GM12864 (cell line): ENCODE results near the gene EMD.
A peak's percentile ranks its signal among the peaks of the same experiment; 100 is the strongest.
"Not testable (repeated sequence)": the region's sequence is repeated elsewhere in the genome, so short reads cannot be mapped to it uniquely, and the experiment has no call there.

Experiments
- DNase-seq: peaks from one replicate; pipeline ENCODE4 v3.0.0-alpha.2; 2011; ENCODE audit warnings: low read depth
- H3K4me3 ChIP-seq: 2 replicates; pipeline ENCODE4 v1.5.1; 2011; ENCODE audit warnings: mild to moderate bottlenecking, low read depth, low read length, control low read depth
- TF ChIP-seq, protein P1 (sequence below): IDR thresholded peaks from 2 replicates; pipeline ENCODE4 v1.5.1; 2011; ENCODE audit warnings: low read depth, mild to moderate bottlenecking, moderate library complexity, low read length, control low read depth, inconsistent platforms; ENCODE audit errors: missing control alignments

Gene EMD

DNA sequence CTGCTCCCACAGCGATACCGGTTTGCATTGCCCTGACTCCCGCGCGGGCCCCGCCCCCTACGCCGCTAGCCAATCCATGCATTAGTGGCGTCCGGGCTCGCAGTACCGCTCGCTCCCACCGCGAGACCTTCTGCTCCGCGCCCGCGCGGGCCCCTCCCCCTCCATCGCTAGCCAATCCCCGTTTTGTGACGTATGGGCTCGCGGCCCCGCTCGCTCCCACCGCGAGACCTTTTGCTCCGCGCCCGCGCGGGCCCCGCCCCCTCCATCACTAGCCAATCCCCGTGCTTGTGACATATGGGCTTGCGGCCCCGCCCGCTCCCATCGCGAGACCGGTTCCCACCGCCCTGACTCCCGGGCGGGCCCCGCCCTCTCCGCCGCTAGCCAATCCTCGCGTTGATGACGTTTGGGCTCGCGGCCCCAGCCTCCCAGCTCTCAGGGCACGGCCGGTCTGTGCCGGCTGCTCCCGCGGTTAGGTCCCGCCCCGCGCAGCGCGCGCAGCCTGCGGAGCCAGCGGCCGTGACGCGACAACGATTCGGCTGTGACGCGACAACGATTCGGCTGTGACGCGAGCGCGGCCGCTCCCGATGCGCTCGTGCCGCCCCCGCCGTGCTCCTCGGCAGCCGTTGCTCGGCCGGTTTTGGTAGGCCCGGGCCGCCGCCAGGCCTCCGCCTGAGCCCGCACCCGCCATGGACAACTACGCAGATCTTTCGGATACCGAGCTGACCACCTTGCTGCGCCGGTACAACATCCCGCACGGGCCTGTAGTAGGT is at the start of gene EMD:
Gene EMD (plus strand): TSS at position 497 of the 770 bp plus-strand sequence. CDS start 190 bp downstream, at position 687.
- H3K4me3 ChIP-seq, result peak within 1 kb of the TSS; percentile 88
- DNase-seq, result peak; percentile 87
- TF ChIP-seq, protein P1, sequence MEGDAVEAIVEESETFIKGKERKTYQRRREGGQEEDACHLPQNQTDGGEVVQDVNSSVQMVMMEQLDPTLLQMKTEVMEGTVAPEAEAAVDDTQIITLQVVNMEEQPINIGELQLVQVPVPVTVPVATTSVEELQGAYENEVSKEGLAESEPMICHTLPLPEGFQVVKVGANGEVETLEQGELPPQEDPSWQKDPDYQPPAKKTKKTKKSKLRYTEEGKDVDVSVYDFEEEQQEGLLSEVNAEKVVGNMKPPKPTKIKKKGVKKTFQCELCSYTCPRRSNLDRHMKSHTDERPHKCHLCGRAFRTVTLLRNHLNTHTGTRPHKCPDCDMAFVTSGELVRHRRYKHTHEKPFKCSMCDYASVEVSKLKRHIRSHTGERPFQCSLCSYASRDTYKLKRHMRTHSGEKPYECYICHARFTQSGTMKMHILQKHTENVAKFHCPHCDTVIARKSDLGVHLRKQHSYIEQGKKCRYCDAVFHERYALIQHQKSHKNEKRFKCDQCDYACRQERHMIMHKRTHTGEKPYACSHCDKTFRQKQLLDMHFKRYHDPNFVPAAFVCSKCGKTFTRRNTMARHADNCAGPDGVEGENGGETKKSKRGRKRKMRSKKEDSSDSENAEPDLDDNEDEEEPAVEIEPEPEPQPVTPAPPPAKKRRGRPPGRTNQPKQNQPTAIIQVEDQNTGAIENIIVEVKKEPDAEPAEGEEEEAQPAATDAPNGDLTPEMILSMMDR, result no peak

- TF ChIP-seq, protein P1, result no peak
- no peak for DNase-seq
- H3K4me3 ChIP-seq, result no peak overlapping the region
These were observed 46.5 kb upstream of the EMD start for GRCh38 chrX:154332561-154332960.

DNA sequence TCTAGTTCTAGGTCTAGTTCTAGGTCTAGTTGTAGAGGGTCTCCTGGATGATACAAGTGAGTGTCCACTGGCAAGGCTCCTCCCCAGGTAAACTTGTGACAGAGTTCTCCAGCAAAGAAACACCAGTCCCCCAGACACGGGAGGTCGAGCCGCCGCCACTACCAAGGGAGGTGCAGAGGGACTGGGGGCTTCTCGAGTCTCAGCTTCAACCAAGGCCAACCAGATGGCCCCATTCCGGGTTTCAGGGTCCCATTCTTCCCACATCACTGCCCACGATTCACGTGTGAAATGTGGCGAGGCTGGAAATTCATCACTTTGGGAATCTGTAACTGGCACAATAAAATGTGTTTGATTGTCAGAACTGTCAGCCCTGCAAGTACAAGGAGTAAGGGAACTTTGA is 46.0 kb upstream of the EMD start:
- DNase-seq, result no peak
- TF ChIP-seq, protein P1, result no peak
- H3K4me3 ChIP-seq, result no peak overlapping the region

DNA sequence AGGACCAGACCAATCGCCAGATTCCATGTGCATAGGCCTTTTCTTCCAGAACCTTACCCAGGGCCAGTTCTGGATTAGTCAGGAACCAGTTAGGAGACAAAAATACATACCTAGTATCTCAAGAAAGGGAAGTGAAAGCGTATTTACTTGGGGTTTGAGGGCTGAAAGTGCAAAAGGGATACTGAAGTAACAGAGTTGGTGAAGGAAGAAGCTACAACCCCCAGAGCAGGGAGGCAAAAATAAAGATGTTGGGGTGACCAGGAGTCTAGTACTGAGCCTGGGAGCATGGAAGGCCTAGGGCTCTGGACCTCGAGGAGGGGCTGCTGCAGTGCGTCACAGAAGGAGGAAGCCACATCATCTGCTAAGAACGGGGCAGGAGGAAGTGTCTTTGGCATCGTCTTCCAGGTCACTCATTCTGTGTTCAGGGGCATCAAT is 45.2 kb upstream of the EMD start:
- DNase-seq, result peak; percentile 44
- TF ChIP-seq, protein P1, result no peak
- no peak overlapping the region; the same call in 1 of the 2 replicates for H3K4me3 ChIP-seq

GRCh38 chrX:154334496-154334895 is 44.6 kb upstream of the EMD start:
- no peak overlapping the region for H3K4me3 ChIP-seq
- TF ChIP-seq, protein P1, result no peak
- DNase-seq, result no peak

- not testable (repeated sequence) for H3K4me3 ChIP-seq, DNase-seq
These were observed 37.4 kb upstream of the EMD start for GRCh38 chrX:154341399-154342298.

- not testable (repeated sequence) for H3K4me3 ChIP-seq, DNase-seq
These were observed 36.0 kb upstream of the EMD start for GRCh38 chrX:154343063-154343462.

DNA sequence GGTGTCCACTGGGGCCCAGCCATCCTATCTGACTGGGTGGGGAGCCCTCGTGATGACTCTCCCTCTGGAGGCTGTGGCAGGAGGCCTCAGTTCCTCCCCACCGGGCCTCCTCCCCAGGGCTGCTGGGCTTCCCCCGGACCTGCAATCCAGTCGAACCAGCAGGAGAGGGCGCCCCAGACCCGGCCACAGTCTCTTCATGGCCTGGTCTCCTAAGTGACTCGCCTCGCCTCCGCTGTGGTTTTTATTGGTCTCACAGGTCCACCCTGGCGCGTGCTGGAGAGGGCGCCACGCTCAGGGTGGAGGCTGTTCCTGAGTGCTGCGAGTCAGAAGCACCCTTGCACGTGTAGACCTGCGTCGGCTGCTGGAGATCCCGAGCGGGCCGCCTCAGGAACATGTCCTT is 35.5 kb upstream of the EMD start:
- not testable (repeated sequence) for H3K4me3 ChIP-seq, DNase-seq
